Measurements from ENCODE around the gene GARIN5A. TPM values are rescaled to one million over a fixed set of nuclear protein-coding genes. Genes with fewer than 3 reads are reported as not detected.
A peak's percentile ranks its signal among the peaks of the same experiment; 100 is the strongest.

Gene GARIN5A
- total RNA-seq, 2 experiments from 2014 or later = 0.33 TPM; not detected in 1

GRCh38 chr19:50512999-50513745 lies 36.5 kb upstream of the GARIN5A start:
- ChIA-PET POLR2A (no interaction called here), CTCF (no interaction called here)
- DNase-seq = no peak
- Mint-ChIP-seq H3K4me1 (peaks cover 20% of the 10 kb centered on the region), H3K27ac (no peak overlapping the region), H3K36me3 (ENCODE audit: low read depth) (peaks cover 8% of the 10 kb centered on the region), H3K9me3 (no peaks in the 10 kb centered on the region), H3K27me3 (peaks cover 2% of the 10 kb centered on the region), H3K4me3 (no peak overlapping the region)

DNA sequence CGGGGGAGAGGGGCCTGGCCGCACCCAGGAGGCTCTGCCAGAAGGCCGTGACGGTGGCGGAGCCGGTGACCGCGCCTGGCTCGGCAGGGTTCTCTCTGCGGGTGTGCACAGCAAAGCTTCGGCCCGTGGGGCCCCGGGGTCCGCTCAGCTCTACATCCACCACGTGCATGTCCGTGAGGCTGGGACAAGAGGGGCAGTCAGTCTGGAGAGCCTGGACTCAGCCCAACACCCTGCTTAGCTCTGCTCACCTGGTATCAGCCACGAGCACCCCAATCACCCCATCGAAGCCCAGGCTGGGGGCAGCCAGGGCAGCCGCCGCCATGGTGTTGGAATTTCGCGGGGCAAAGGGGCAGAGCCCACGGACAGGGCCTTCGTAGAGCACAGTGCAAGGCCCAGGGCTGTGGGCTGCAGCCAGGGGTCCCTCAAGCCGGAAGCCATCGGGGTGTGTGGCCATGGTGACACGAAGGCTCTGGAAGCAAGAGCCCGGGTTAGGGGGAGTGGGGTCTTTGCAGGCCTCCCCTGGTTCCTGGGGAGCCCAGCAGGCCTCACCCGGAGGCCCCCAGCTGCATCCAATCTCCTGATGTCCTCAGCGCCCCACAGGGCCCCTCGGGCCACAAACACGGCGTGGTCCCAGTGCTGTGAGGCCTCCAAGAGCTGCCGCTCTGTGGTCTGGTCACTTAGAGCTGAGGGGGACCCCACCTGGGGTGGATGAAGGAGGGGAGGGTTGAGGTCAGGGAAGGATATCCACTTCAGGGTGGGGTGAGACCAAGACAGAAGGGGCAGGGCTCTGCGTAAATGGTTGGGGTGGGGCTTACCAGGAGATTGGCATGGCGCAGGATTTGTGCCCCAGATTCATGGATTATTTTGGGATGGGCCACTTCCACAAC lies 35.7 kb upstream of the GARIN5A start:
- Mint-ChIP-seq H3K4me1 (peaks cover 23% of the 10 kb centered on the region), H3K27ac (no peak overlapping the region), H3K4me3 (no peak overlapping the region), H3K36me3 (ENCODE audit: low read depth) (peaks cover 8% of the 10 kb centered on the region), H3K9me3 (no peaks in the 10 kb centered on the region), H3K27me3 (peaks cover 2% of the 10 kb centered on the region)
- POLR2A ChIA-PET = interaction anchor here (1.5 to 2.0 kb wide), 4 partner anchors 9 to 154 kb away, joined by 3 to 9 read pairs (median 8); no protein-coding TSS in a partner anchor
- no peak for DNase-seq
- CTCF ChIA-PET = interaction anchor here (1.4 to 1.5 kb wide), 2 partner anchors 155 to 179 kb away, joined by 3 to 8 read pairs; no protein-coding TSS in a partner anchor

DNA sequence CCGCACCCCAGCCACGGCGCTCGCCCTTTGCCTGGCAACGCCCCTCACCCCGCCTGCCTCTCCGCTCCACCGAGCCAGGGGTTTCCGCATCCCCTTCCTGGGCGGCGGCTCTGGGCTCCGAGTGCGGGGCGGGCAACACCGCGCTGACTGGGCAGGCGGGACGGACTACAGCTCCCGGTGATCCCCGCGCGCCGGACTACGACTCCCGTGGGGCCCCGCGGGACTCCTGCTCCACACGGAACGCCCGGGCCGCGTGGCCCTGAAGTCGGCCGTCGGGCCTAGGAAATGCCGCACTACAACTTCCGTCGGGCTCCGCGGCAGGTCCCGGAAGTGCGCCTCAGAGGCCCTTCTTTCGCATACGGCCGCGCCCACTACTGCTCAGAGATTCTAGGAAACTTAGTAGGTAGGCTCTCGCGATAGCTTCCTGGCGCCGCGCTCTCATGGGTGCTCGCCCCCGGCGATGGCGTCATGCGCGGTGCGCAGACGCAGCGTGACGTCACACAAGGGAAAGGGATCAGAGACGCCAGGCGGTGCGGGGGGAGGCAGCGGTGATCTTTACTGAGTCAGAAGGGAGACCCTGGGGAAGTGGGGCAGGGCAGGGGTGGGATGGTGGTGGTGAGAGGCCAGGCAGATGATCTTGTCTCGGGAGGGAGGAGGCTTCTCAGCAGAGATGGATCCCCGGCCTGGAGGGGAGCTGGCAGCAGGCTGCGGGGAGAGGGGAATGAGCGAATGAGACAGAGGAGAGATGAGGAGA lies 34.6 kb upstream of the GARIN5A start, which contains the start of gene JOSD2:
JOSD2 (minus strand) TSS at position 123 of the 754 bp plus-strand sequence. CDS start 760 bp downstream, outside the sequence.
- POLR2A ChIA-PET = interaction anchor here (0.8 to 2.0 kb wide), 8 partner anchors 10 to 293 kb away, joined by 3 to 9 read pairs (median 6); partner anchors contain the start of gene GARIN5A
- CTCF ChIA-PET = interaction anchor here (0.8 to 1.5 kb wide), 6 partner anchors 27 to 178 kb away, joined by 3 to 8 read pairs (median 3); partner anchors contain the start of gene POLD1
- peak within 1 kb of the TSS; percentile 92 for H3K27ac Mint-ChIP-seq

GRCh38 chr19:50510700-50511068 lies 34.0 kb upstream of the GARIN5A start:
- H3K27me3 Mint-ChIP-seq = peaks cover 2% of the 10 kb centered on the region
- CTCF ChIA-PET = interaction anchor here (0.8 to 1.5 kb wide), 6 partner anchors 27 to 177 kb away, joined by 3 to 8 read pairs (median 3); partner anchors contain the start of gene POLD1
- peak overlapping the region; percentile 92 for H3K27ac Mint-ChIP-seq
- DNase-seq = no peak
- no peaks in the 10 kb centered on the region for H3K9me3 Mint-ChIP-seq
- H3K4me1 Mint-ChIP-seq = peaks cover 23% of the 10 kb centered on the region
- peaks cover 8% of the 10 kb centered on the region for H3K36me3 Mint-ChIP-seq (ENCODE audit: low read depth)
- POLR2A ChIA-PET = interaction anchor here (0.8 to 2.0 kb wide), 7 partner anchors 10 to 294 kb away, joined by 3 to 9 read pairs (median 6); partner anchors contain the start of gene GARIN5A
- H3K4me3 Mint-ChIP-seq = peak overlapping the region; percentile 91

More for the DNA sequence above, 34.6 kb upstream of the GARIN5A start, which contains the start of gene JOSD2:
- Mint-ChIP-seq H3K4me1 (peaks cover 23% of the 10 kb centered on the region), H3K36me3 (ENCODE audit: low read depth) (peaks cover 8% of the 10 kb centered on the region), H3K27me3 (peaks cover 2% of the 10 kb centered on the region), H3K4me3 (peak within 1 kb of the TSS; percentile 91), H3K9me3 (no peaks in the 10 kb centered on the region)
- DNase-seq = peak; percentile 98

- H3K4me1 Mint-ChIP-seq = peaks cover 23% of the 10 kb centered on the region
- ChIA-PET POLR2A (interaction anchor here (1.3 to 1.9 kb wide), 2 partner anchors 10 to 294 kb away, joined by 5 to 9 read pairs; no protein-coding TSS in a partner anchor), CTCF (interaction anchor here (1.3 to 1.5 kb wide), 3 partner anchors 28 to 149 kb away, joined by 3 to 6 read pairs (median 3); no protein-coding TSS in a partner anchor)
- no peak for DNase-seq
- no peaks in the 10 kb centered on the region for H3K9me3 Mint-ChIP-seq
- peaks cover 2% of the 10 kb centered on the region for H3K27me3 Mint-ChIP-seq
- H3K4me3 Mint-ChIP-seq = peak overlapping the region; percentile 91
- H3K36me3 Mint-ChIP-seq (ENCODE audit: low read depth) = peaks cover 8% of the 10 kb centered on the region
- peak overlapping the region; percentile 92 for H3K27ac Mint-ChIP-seq
These were observed 33.5 kb upstream of the GARIN5A start for GRCh38 chr19:50510121-50510670.

- peak overlapping the region; percentile 28 for H3K27ac Mint-ChIP-seq
- no peak for DNase-seq
- ChIA-PET CTCF (interaction anchor here (1.4 kb wide), 1 partner anchor 46 kb away, joined by 3 read pairs; no protein-coding TSS in a partner anchor), POLR2A (interaction anchor here (0.6 to 1.9 kb wide), 2 partner anchors 9 to 168 kb away, joined by 3 to 5 read pairs; no protein-coding TSS in a partner anchor)
- H3K27me3 Mint-ChIP-seq = peaks cover 1% of the 10 kb centered on the region
- peaks cover 23% of the 10 kb centered on the region for H3K4me1 Mint-ChIP-seq
- H3K36me3 Mint-ChIP-seq (ENCODE audit: low read depth) = peaks cover 8% of the 10 kb centered on the region
- H3K4me3 Mint-ChIP-seq = peak overlapping the region; percentile 25
- no peaks in the 10 kb centered on the region for H3K9me3 Mint-ChIP-seq
These were observed 32.7 kb upstream of the GARIN5A start for GRCh38 chr19:50509366-50509765.

DNA sequence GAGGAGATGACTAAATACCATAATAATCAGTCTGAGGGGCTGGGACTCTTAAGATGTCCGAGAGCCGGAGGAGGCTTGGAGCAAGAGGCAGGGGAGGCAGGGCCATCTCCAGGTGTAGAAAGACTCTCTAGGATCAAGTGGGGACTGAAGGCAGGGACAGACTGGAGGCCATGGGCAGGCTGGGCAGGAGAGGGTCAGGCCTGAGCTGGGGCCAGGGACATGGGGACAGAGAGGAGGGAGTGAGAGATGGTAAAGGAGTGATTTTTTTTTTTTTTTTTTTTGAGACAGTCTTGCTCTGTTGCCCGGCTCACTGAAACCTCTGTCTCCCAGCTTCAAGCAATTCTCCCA lies 32.2 kb upstream of the GARIN5A start:
- Mint-ChIP-seq H3K27ac (no peak overlapping the region), H3K4me1 (peaks cover 23% of the 10 kb centered on the region), H3K9me3 (no peaks in the 10 kb centered on the region), H3K36me3 (ENCODE audit: low read depth) (peaks cover 8% of the 10 kb centered on the region), H3K27me3 (no peaks in the 10 kb centered on the region), H3K4me3 (peak overlapping the region; percentile 23)
- POLR2A ChIA-PET = interaction anchor here (0.6 kb wide), 1 partner anchor 167 kb away, joined by 3 read pairs; no protein-coding TSS in a partner anchor
- CTCF ChIA-PET = interaction anchor here (1.4 kb wide), 1 partner anchor 47 kb away, joined by 3 read pairs; no protein-coding TSS in a partner anchor
- DNase-seq = no peak

- ChIA-PET CTCF (no interaction called here), POLR2A (no interaction called here)
- Mint-ChIP-seq H3K27me3 (no peaks in the 10 kb centered on the region), H3K4me3 (no peak overlapping the region), H3K4me1 (peaks cover 23% of the 10 kb centered on the region), H3K36me3 (ENCODE audit: low read depth) (peaks cover 8% of the 10 kb centered on the region), H3K9me3 (no peaks in the 10 kb centered on the region), H3K27ac (no peak overlapping the region)
- DNase-seq = no peak
These were observed 30.7 kb upstream of the GARIN5A start for GRCh38 chr19:50507376-50507775.

DNA sequence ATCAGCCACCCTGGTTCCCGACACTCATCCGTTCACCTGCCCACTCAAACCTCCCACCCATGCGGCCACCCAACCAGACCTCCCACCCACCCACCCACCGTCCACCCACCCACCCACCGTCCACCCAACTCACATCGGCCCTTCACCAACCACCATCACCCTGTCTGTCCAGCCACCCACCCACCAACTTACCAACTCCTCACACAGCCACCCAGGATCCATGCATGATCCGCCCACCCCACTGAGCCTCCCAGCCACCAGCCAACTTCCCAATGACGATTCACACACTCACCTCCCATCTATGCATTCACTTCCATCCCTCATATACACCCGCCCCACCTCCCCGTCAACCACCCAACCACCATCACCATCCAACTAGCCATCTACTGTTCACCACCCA lies 30.1 kb upstream of the GARIN5A start:
- Mint-ChIP-seq H3K27me3 (no peaks in the 10 kb centered on the region), H3K9me3 (no peaks in the 10 kb centered on the region), H3K27ac (no peak overlapping the region), H3K4me1 (peaks cover 21% of the 10 kb centered on the region), H3K4me3 (no peak overlapping the region), H3K36me3 (ENCODE audit: low read depth) (peaks cover 8% of the 10 kb centered on the region)
- CTCF ChIA-PET = no interaction called here
- POLR2A ChIA-PET = no interaction called here
- no peak for DNase-seq

DNA sequence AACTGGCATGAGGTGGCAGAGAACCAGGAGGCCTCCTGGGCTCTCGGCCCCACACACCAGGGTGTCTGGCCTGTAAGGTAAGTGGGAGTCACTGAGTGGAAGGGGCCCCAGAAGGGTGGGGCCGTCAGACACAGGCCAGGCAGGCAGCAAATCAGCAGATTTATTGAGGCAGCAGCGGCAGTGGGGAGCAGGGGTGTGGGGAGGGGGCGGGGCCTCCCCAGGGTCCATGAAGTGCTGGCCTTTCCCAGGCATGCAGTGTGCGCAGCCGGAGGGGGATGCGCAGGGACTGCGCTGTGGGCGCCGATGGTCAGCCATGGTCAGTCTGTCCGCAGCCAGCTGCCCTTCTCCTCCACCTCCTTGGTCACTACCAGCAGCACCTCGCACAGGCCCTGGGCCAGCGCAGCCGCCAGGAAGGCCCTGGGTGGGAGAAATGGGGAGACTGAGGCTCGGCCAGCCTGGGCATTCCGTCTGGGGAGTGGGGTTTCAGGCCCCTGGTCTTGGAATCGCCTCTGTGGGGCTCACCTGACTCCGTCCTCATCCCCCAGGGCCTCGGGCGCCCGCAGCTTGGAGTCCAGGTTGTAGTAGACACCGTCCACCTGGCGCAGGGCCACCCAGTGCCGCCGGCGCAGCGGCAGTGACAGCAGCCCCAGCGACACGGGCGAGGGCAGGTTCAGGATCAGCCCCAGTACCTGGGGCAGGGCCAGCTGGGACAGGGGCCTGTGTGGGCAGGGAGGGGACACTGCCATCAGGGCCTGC lies 29.4 kb upstream of the GARIN5A start:
- Mint-ChIP-seq H3K36me3 (ENCODE audit: low read depth) (peaks cover 8% of the 10 kb centered on the region), H3K4me1 (peaks cover 18% of the 10 kb centered on the region), H3K4me3 (no peak overlapping the region), H3K27ac (no peak overlapping the region), H3K9me3 (no peaks in the 10 kb centered on the region), H3K27me3 (no peaks in the 10 kb centered on the region)
- ChIA-PET CTCF (no interaction called here), POLR2A (no interaction called here)
- DNase-seq = no peak

GRCh38 chr19:50501568-50502475 lies 25.2 kb upstream of the GARIN5A start:
- no peaks in the 10 kb centered on the region for H3K27me3 Mint-ChIP-seq
- no peaks in the 10 kb centered on the region for H3K4me1 Mint-ChIP-seq
- no peaks in the 10 kb centered on the region for H3K36me3 Mint-ChIP-seq (ENCODE audit: low read depth)
- CTCF ChIA-PET = no interaction called here
- no peaks in the 10 kb centered on the region for H3K9me3 Mint-ChIP-seq
- no peak overlapping the region for H3K4me3 Mint-ChIP-seq
- H3K27ac Mint-ChIP-seq = no peak overlapping the region
- no peak for DNase-seq
- POLR2A ChIA-PET = no interaction called here

All from activated CD4-positive, alpha-beta memory T cell treated with anti-CD3 and anti-CD28 coated beads, Interleukin-2, amount 10 ng/mL, durations not matched to agents 7 days and 5 days (primary cell).